ENCODE measurements around the gene PCDHGA10. TPM values are rescaled to one million over a fixed set of nuclear protein-coding genes. Genes with fewer than 3 reads are reported as not detected.
A peak's percentile ranks its signal among the peaks of the same experiment; 100 is the strongest.

PCDHGA10 gene
- total RNA-seq, 1 donor from 2014 or later: 4.7 TPM

DNA sequence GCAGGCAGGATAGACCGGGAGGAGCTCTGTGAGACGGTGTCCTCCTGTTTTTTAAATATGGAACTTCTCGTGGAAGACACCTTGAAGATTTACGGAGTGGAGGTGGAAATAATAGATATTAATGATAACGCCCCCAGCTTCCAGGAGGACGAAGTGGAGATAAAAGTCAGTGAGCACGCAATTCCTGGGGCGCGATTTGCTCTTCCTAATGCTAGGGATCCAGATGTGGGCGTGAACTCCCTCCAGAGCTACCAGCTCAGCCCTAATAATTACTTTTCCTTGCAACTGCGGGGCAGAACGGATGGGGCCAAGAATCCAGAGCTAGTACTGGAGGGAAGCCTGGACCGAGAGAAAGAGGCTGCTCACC is 8.7 kb downstream of the PCDHGA10 start:
- Histone ChIP-seq H3K36me3 (peaks cover 56% of the 10 kb centered on the region), H3K79me2 (ENCODE audit: low read depth) (peaks cover 16% of the 10 kb centered on the region), H3K4me2 (peak overlapping the region; percentile 36), H3K9ac (no peak overlapping the region), H3K4me1 (no peaks in the 10 kb centered on the region), H3K27ac (no peak overlapping the region), H3K27me3 (no peaks in the 10 kb centered on the region), H3F3A (ENCODE audit: low read depth) (peaks cover 44% of the 10 kb centered on the region), H2AFZ (replicated peaks) (no peak overlapping the region), H4K20me1 (ENCODE audit: low read depth) (no peaks in the 10 kb centered on the region), H3K9me3 (ENCODE audit: low read depth) (peaks cover 80% of the 10 kb centered on the region), H3K4me3 (peak overlapping the region; percentile 38)
- DNase-seq (ENCODE audit: low spot score): no peak
- TF ChIP-seq EZH2 (IDR thresholded peaks at IDR 0.05) (no peak), CTCF (IDR thresholded peaks at IDR 0.05) (no peak), EZH2phosphoT487 (IDR thresholded peaks at IDR 0.05) (no peak)
- H3K36me3 Mint-ChIP-seq: peaks cover 78% of the 10 kb centered on the region
- H3K27me3 Mint-ChIP-seq (ENCODE audit: insufficient read depth, low read depth): peaks cover 17% of the 10 kb centered on the region
- H3K4me3 Mint-ChIP-seq: no peak overlapping the region
- no peak overlapping the region for H3K27ac Mint-ChIP-seq
- peaks cover 87% of the 10 kb centered on the region for H3K9me3 Mint-ChIP-seq
- H3K4me1 Mint-ChIP-seq: peaks cover 4% of the 10 kb centered on the region

GRCh38 chr5:141422742-141423291 is 10.0 kb downstream of the PCDHGA10 start:
- H3K27ac ChIP-seq: no peak overlapping the region
- peaks cover 57% of the 10 kb centered on the region for H3K36me3 ChIP-seq
- H3K79me2 ChIP-seq (ENCODE audit: low read depth): peaks cover 16% of the 10 kb centered on the region
- H2AFZ ChIP-seq (replicated peaks): no peak overlapping the region
- H3K27me3 ChIP-seq: no peaks in the 10 kb centered on the region
- Mint-ChIP-seq H3K4me3 (no peak overlapping the region), H3K36me3 (peaks cover 80% of the 10 kb centered on the region), H3K27ac (no peak overlapping the region), H3K27me3 (ENCODE audit: insufficient read depth, low read depth) (peaks cover 16% of the 10 kb centered on the region), H3K9me3 (peaks cover 87% of the 10 kb centered on the region), H3K4me1 (peaks cover 4% of the 10 kb centered on the region)
- no peak overlapping the region for H3K9ac ChIP-seq
- no peak for DNase-seq (ENCODE audit: low spot score)
- TF ChIP-seq EZH2 (IDR thresholded peaks at IDR 0.05) (no peak), CTCF (IDR thresholded peaks at IDR 0.05) (no peak), EZH2phosphoT487 (IDR thresholded peaks at IDR 0.05) (no peak)
- H3K9me3 ChIP-seq (ENCODE audit: low read depth): peaks cover 84% of the 10 kb centered on the region
- no peaks in the 10 kb centered on the region for H3K4me1 ChIP-seq
- no peaks in the 10 kb centered on the region for H4K20me1 ChIP-seq (ENCODE audit: low read depth)
- no peak overlapping the region for H3K4me2 ChIP-seq
- H3F3A ChIP-seq (ENCODE audit: low read depth): peaks cover 34% of the 10 kb centered on the region
- no peak overlapping the region for H3K4me3 ChIP-seq

DNA sequence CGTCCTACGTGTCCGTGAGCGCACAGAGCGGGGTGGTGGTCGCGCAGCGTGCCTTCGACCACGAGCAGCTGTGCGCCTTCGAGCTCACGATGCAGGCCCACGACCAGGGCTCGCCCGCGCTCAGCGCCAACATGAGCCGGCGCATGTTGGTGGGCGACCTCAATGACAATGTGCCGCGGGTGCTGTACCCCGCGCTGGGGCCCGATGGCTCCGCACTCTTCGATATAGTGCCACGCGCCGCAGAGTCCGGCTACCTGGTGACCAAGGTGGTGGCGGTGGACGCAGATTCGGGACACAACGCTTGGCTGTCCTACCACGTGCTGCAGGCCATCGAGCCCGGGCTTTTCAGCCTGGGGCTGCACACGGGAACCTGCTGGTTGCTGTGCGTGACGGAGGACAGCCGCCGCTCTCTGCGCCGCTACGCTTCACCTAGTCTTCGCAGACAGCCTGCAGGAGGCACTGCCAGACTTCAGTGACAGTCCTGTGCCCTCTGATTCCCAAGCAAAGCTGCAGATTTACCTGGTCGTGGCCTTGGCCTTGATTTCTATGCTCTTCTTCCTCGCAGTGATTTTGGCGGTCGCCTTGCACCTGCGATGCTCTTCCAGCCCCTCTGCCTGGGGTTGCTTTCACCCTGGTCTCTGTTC is 15.1 kb downstream of the PCDHGA10 start:
- Mint-ChIP-seq H3K9me3 (peaks cover 81% of the 10 kb centered on the region), H3K36me3 (peaks cover 73% of the 10 kb centered on the region), H3K4me1 (no peaks in the 10 kb centered on the region), H3K4me3 (no peak overlapping the region), H3K27ac (no peak overlapping the region), H3K27me3 (ENCODE audit: insufficient read depth, low read depth) (peaks cover 15% of the 10 kb centered on the region)
- H3K27ac ChIP-seq: no peak overlapping the region
- H3K4me1 ChIP-seq: no peaks in the 10 kb centered on the region
- H3K79me2 ChIP-seq (ENCODE audit: low read depth): peaks cover 9% of the 10 kb centered on the region
- H2AFZ ChIP-seq (replicated peaks): no peak overlapping the region
- DNase-seq (ENCODE audit: low spot score): no peak
- H3K36me3 ChIP-seq: peaks cover 47% of the 10 kb centered on the region
- no peak overlapping the region for H3K4me3 ChIP-seq
- peaks cover 17% of the 10 kb centered on the region for H3F3A ChIP-seq (ENCODE audit: low read depth)
- TF ChIP-seq EZH2phosphoT487 (IDR thresholded peaks at IDR 0.05) (no peak), EZH2 (IDR thresholded peaks at IDR 0.05) (no peak), CTCF (IDR thresholded peaks at IDR 0.05) (no peak)
- H4K20me1 ChIP-seq (ENCODE audit: low read depth): no peaks in the 10 kb centered on the region
- peaks cover 64% of the 10 kb centered on the region for H3K9me3 ChIP-seq (ENCODE audit: low read depth)
- H3K27me3 ChIP-seq: no peaks in the 10 kb centered on the region
- no peak overlapping the region for H3K4me2 ChIP-seq
- H3K9ac ChIP-seq: no peak overlapping the region
